Measurements from ENCODE around the gene LRRN4.
"Not testable (repeated sequence)": the region's sequence is repeated elsewhere in the genome, so short reads cannot be mapped to it uniquely, and the experiment has no call there.

LRRN4 gene

GRCh38 chr20:6032907-6033306 lies 21.0 kb downstream of the LRRN4 start:
- not testable (repeated sequence) for DNase-seq (ENCODE audit: low spot score)

GRCh38 chr20:6030453-6031080 lies 23.3 kb downstream of the LRRN4 start:
- no peak for DNase-seq (ENCODE audit: low spot score)

- DNase-seq (ENCODE audit: low spot score), result no peak
Measured at GRCh38 chr20:6029538-6029937, 24.3 kb downstream of the LRRN4 start.

- no peak for DNase-seq (ENCODE audit: low spot score)
Measured at GRCh38 chr20:6028818-6029217, 25.0 kb downstream of the LRRN4 start.

GRCh38 chr20:6026051-6026450 lies 27.8 kb downstream of the LRRN4 start:
- no peak for DNase-seq (ENCODE audit: low spot score)

GRCh38 chr20:6024768-6025167 lies 29.1 kb downstream of the LRRN4 start:
- no peak for DNase-seq (ENCODE audit: low spot score)

- no peak for DNase-seq (ENCODE audit: low spot score)
Measured at GRCh38 chr20:6017880-6018279, 36.0 kb downstream of the LRRN4 start.

GRCh38 chr20:6017467-6017866 lies 36.4 kb downstream of the LRRN4 start:
- DNase-seq (ENCODE audit: low spot score), result no peak

- DNase-seq (ENCODE audit: low spot score), result no peak
Measured at GRCh38 chr20:6014957-6015356, 38.9 kb downstream of the LRRN4 start.

- no peak for DNase-seq (ENCODE audit: low spot score)
Measured at GRCh38 chr20:6014017-6014416, 39.8 kb downstream of the LRRN4 start.

GRCh38 chr20:6012179-6012578 lies 41.7 kb downstream of the LRRN4 start:
- DNase-seq (ENCODE audit: low spot score), result no peak

GRCh38 chr20:6008254-6008653 lies 45.6 kb downstream of the LRRN4 start:
- DNase-seq (ENCODE audit: low spot score), result no peak

- no peak for DNase-seq (ENCODE audit: low spot score)
Measured at GRCh38 chr20:6007529-6008103, 46.2 kb downstream of the LRRN4 start.

GRCh38 chr20:6007094-6007528 lies 46.7 kb downstream of the LRRN4 start:
- DNase-seq (ENCODE audit: low spot score), result no peak

GRCh38 chr20:6006603-6006949 lies 47.3 kb downstream of the LRRN4 start:
- DNase-seq (ENCODE audit: low spot score), result no peak

GRCh38 chr20:6000871-6001270 lies 53.0 kb downstream of the LRRN4 start:
- DNase-seq (ENCODE audit: low spot score), result no peak

GRCh38 chr20:5999783-6000182 lies 54.1 kb downstream of the LRRN4 start:
- DNase-seq (ENCODE audit: low spot score), result no peak

GRCh38 chr20:5996765-5997164 lies 57.1 kb downstream of the LRRN4 start:
- no peak for DNase-seq (ENCODE audit: low spot score)

GRCh38 chr20:5991623-5992441 lies 62.0 kb downstream of the LRRN4 start:
- no peak for DNase-seq (ENCODE audit: low spot score)

GRCh38 chr20:5990946-5991345 lies 62.9 kb downstream of the LRRN4 start:
- no peak for DNase-seq (ENCODE audit: low spot score)
